HUES64 (cell line): ENCODE measurements around the gene BSND.

Source experiments
- H3K27ac ChIP-seq: 2 replicates; pipeline ENCODE4 v1.7.0; 2013; ENCODE audit warnings: low read depth, low read length, inconsistent platforms
- H3K27me3 ChIP-seq: 2 replicates; pipeline ENCODE4 v1.6.1; 2013; ENCODE audit warnings: mild to moderate bottlenecking, low read length; ENCODE audit not compliant: insufficient read depth
- H3K36me3 ChIP-seq: 2 replicates; pipeline ENCODE4 v1.6.1; 2013; ENCODE audit warnings: mild to moderate bottlenecking, low read length; ENCODE audit not compliant: insufficient read depth
- H3K4me1 ChIP-seq: 2 replicates; pipeline ENCODE4 v1.6.1; 2013; ENCODE audit warnings: mild to moderate bottlenecking, low read length, moderate library complexity; ENCODE audit not compliant: insufficient read depth
- H3K4me3 ChIP-seq: 2 replicates; pipeline ENCODE4 v1.5.1; 2013; ENCODE audit warnings: mild to moderate bottlenecking, low read length, moderate library complexity
- H3K9ac ChIP-seq: 2 replicates; pipeline ENCODE4 v1.6.1; 2013; ENCODE audit warnings: mild to moderate bottlenecking, low read depth, low read length
- H3K9me3 ChIP-seq: 2 replicates; pipeline ENCODE4 v1.6.1; 2013; ENCODE audit warnings: low read depth, low read length; ENCODE audit not compliant: insufficient read depth
- WGBS: fragments of 150-250, 120-280 bp; methylation state at CpG from one replicate; pipeline ENCODE4 v1.1.7; 2013; ENCODE audit warnings: missing lambda C conversion rate; 5-methylcytosine and 5-hydroxymethylcytosine counted together

The BSND gene

GRCh38 chr1:54993140-54993539 lies 5.6 kb upstream of the BSND start:
- H3K4me1 ChIP-seq = peaks cover 20% of the 10 kb centered on the region
- H3K27ac ChIP-seq = no peak overlapping the region
- H3K36me3 ChIP-seq = no peaks in the 10 kb centered on the region
- peaks cover 25% of the 10 kb centered on the region for H3K27me3 ChIP-seq
- 90% methylated on average over 6 of the region's 6 CpGs for whole genome bisulfite sequencing
- no peak overlapping the region for H3K9ac ChIP-seq
- no peak overlapping the region for H3K4me3 ChIP-seq
- H3K9me3 ChIP-seq = no peaks in the 10 kb centered on the region

GRCh38 chr1:54994355-54994990 lies 4.3 kb upstream of the BSND start:
- Histone ChIP-seq H3K9ac (no peak overlapping the region), H3K36me3 (no peaks in the 10 kb centered on the region), H3K9me3 (no peaks in the 10 kb centered on the region), H3K4me3 (no peak overlapping the region), H3K4me1 (peaks cover 20% of the 10 kb centered on the region), H3K27ac (no peak overlapping the region), H3K27me3 (peaks cover 38% of the 10 kb centered on the region)
- WGBS = 40% methylated on average over 6 of the region's 6 CpGs

- H3K36me3 ChIP-seq = no peaks in the 10 kb centered on the region
- no peak overlapping the region for H3K4me3 ChIP-seq
- H3K9me3 ChIP-seq = no peaks in the 10 kb centered on the region
- H3K9ac ChIP-seq = no peak overlapping the region
- H3K27ac ChIP-seq = no peak overlapping the region
- H3K4me1 ChIP-seq = peaks cover 20% of the 10 kb centered on the region
- peaks cover 45% of the 10 kb centered on the region for H3K27me3 ChIP-seq
- WGBS = 25% methylated on average over 12 of the region's 12 CpGs
These were observed 3.5 kb upstream of the BSND start for GRCh38 chr1:54995013-54995760.

- H3K9ac ChIP-seq = no peak overlapping the region
- peaks cover 50% of the 10 kb centered on the region for H3K27me3 ChIP-seq
- H3K4me3 ChIP-seq = no peak overlapping the region
- 81% methylated on average over 9 of the region's 9 CpGs for WGBS
- no peak overlapping the region for H3K27ac ChIP-seq
- H3K36me3 ChIP-seq = no peaks in the 10 kb centered on the region
- no peaks in the 10 kb centered on the region for H3K9me3 ChIP-seq
- H3K4me1 ChIP-seq = peaks cover 20% of the 10 kb centered on the region
These were observed 2.9 kb upstream of the BSND start for GRCh38 chr1:54995835-54996234.

GRCh38 chr1:54996359-54996868 lies 2.3 kb upstream of the BSND start:
- Histone ChIP-seq H3K9me3 (no peaks in the 10 kb centered on the region), H3K4me3 (peak overlapping the region; percentile 60), H3K27ac (no peak overlapping the region), H3K4me1 (peaks cover 20% of the 10 kb centered on the region), H3K36me3 (no peaks in the 10 kb centered on the region), H3K9ac (0 out of 2 replicates have a peak overlapping the region, but pooled peaks have one; percentile 17), H3K27me3 (peaks cover 56% of the 10 kb centered on the region)
- WGBS = 4% methylated on average over 22 of the region's 23 CpGs

GRCh38 chr1:54996869-54997710 lies 1.6 kb upstream of the BSND start:
- Histone ChIP-seq H3K36me3 (no peaks in the 10 kb centered on the region), H3K4me3 (peak overlapping the region; percentile 60), H3K9me3 (no peaks in the 10 kb centered on the region), H3K4me1 (peaks cover 20% of the 10 kb centered on the region), H3K9ac (peak overlapping the region; percentile 17; the same call in 1 of the 2 replicates), H3K27me3 (peaks cover 63% of the 10 kb centered on the region), H3K27ac (no peak overlapping the region)
- WGBS = 10% methylated on average over 46 of the region's 46 CpGs

- Histone ChIP-seq H3K9me3 (no peaks in the 10 kb centered on the region), H3K27me3 (peaks cover 68% of the 10 kb centered on the region), H3K36me3 (no peaks in the 10 kb centered on the region), H3K9ac (no peak overlapping the region), H3K4me1 (peaks cover 20% of the 10 kb centered on the region), H3K27ac (no peak overlapping the region), H3K4me3 (peak overlapping the region; percentile 60; the same call in 1 of the 2 replicates)
- WGBS = 31% methylated on average over 6 of the region's 6 CpGs
These were observed 1.1 kb upstream of the BSND start for GRCh38 chr1:54997711-54997986.

GRCh38 chr1:54998100-54998499 lies 633 bp upstream of the BSND start:
- WGBS = 77% methylated on average over 6 of the region's 6 CpGs

GRCh38 chr1:55000110-55001085 lies 1.7 kb downstream of the BSND start:
- H3K27ac ChIP-seq = no peak overlapping the region
- peaks cover 71% of the 10 kb centered on the region for H3K27me3 ChIP-seq
- H3K9ac ChIP-seq = no peak overlapping the region
- no peaks in the 10 kb centered on the region for H3K9me3 ChIP-seq
- H3K4me3 ChIP-seq = no peak overlapping the region
- H3K4me1 ChIP-seq = peaks cover 8% of the 10 kb centered on the region
- 75% methylated on average over 8 of the region's 8 CpGs for WGBS
- no peaks in the 10 kb centered on the region for H3K36me3 ChIP-seq

More at GRCh38 chr1:54998100-54998499, 633 bp upstream of the BSND start:
- peaks cover 20% of the 10 kb centered on the region for H3K4me1 ChIP-seq
- peaks cover 71% of the 10 kb centered on the region for H3K27me3 ChIP-seq
- H3K9me3 ChIP-seq = no peaks in the 10 kb centered on the region
- no peak overlapping the region for H3K9ac ChIP-seq
- no peaks in the 10 kb centered on the region for H3K36me3 ChIP-seq
- no peak overlapping the region for H3K27ac ChIP-seq
- H3K4me3 ChIP-seq = no peak overlapping the region

GRCh38 chr1:55001311-55001710 lies 2.6 kb downstream of the BSND start:
- Histone ChIP-seq H3K9ac (no peak overlapping the region), H3K9me3 (no peaks in the 10 kb centered on the region), H3K4me3 (no peak overlapping the region), H3K4me1 (peaks cover 8% of the 10 kb centered on the region), H3K27me3 (peaks cover 63% of the 10 kb centered on the region), H3K27ac (no peak overlapping the region), H3K36me3 (no peaks in the 10 kb centered on the region)
- 93% methylated on average over 4 of the region's 4 CpGs for WGBS
